ENCODE results near the gene TM4SF4. TPM values are rescaled to one million over a fixed set of nuclear protein-coding genes. Genes with fewer than 3 reads are reported as not detected.
A peak's percentile ranks its signal among the peaks of the same experiment; 100 is the strongest.

The TM4SF4 gene
- total RNA-seq, 5 donors from 2014 or later (not counting 1 experiment from before 2014, with no cell fraction given), result 0.85 to 1.1 (median 0.86) TPM; not detected in 2

- Histone ChIP-seq H3K27ac (ENCODE audit: low read length) (no peak overlapping the region), H3K27me3 (replicated peaks in 1 of 2; ENCODE audit: control insufficient read depth in 2 of 2, extremely low read depth in 1 of 2, insufficient read depth in 2 of 2, low read length in 1 of 2) (peaks cover 0 to 2% of the 10 kb centered on the region in 2 experiments), H3K36me3 (ENCODE audit: control insufficient read depth in 2 of 2, extremely low read depth in 1 of 2, insufficient read depth in 1 of 2, low read length in 1 of 2) (no peaks in the 10 kb centered on the region), H3K4me3 (ENCODE audit: control insufficient read depth in 1 of 2, extremely low read depth in 1 of 2, low read length in 1 of 2) (no peak overlapping the region), H3K9me3 (no peaks in the 10 kb centered on the region), H3K4me1 (ENCODE audit: control insufficient read depth in 1 of 2, extremely low read depth in 1 of 2, insufficient read depth in 2 of 2, low read length in 2 of 2) (no peaks in the 10 kb centered on the region)
- Mint-ChIP-seq H3K36me3 (no peaks in the 10 kb centered on the region), H3K9me3 (no peaks in the 10 kb centered on the region), H3K27ac (no peak overlapping the region), H3K4me1 (no peaks in the 10 kb centered on the region), H3K4me3 (no peak overlapping the region), H3K27me3 (peaks cover 8 to 12% of the 10 kb centered on the region in 2 donors)
- WGBS (ENCODE audit: insufficient coverage), result 52% methylated on average over 2 of the region's 5 CpGs
- ChIA-PET POLR2A (no interaction called here), CTCF (no interaction called here)
- DNase-seq, result no peak
- no peak for ATAC-seq (replicated peaks in 1 of 4)
Measured at GRCh38 chr3:149486726-149487125, 12.2 kb downstream of the TM4SF4 start.

GRCh38 chr3:149487598-149488197, 13.2 kb downstream of the TM4SF4 start:
- DNase-seq (peak in 13 of 35 experiments; percentile 4 to 21 (median 9)), ATAC-seq (replicated peaks in 1 of 4) (no peak)
- Histone ChIP-seq H3K4me3 (ENCODE audit: control insufficient read depth in 1 of 2, extremely low read depth in 1 of 2, low read length in 1 of 2) (no peak overlapping the region), H3K36me3 (ENCODE audit: control insufficient read depth in 2 of 2, extremely low read depth in 1 of 2, insufficient read depth in 1 of 2, low read length in 1 of 2) (no peaks in the 10 kb centered on the region), H3K4me1 (ENCODE audit: control insufficient read depth in 1 of 2, extremely low read depth in 1 of 2, insufficient read depth in 2 of 2, low read length in 2 of 2) (no peaks in the 10 kb centered on the region), H3K27me3 (replicated peaks in 1 of 2; ENCODE audit: control insufficient read depth in 2 of 2, extremely low read depth in 1 of 2, insufficient read depth in 2 of 2, low read length in 1 of 2) (peaks cover 0 to 2% of the 10 kb centered on the region in 2 experiments), H3K9me3 (no peaks in the 10 kb centered on the region), H3K27ac (ENCODE audit: low read length) (no peak overlapping the region)
- no peaks in the 10 kb centered on the region for H3K4me1 Mint-ChIP-seq
- no peaks in the 10 kb centered on the region for H3K9me3 Mint-ChIP-seq
- WGBS (ENCODE audit: insufficient coverage), result no CpG with 5 or more reads among the region's 6 CpGs
- no peak overlapping the region for H3K4me3 Mint-ChIP-seq
- H3K36me3 Mint-ChIP-seq, result no peaks in the 10 kb centered on the region
- H3K27ac Mint-ChIP-seq, result no peak overlapping the region
- H3K27me3 Mint-ChIP-seq, result peaks cover 16 to 17% of the 10 kb centered on the region in 2 donors
- ChIA-PET CTCF (interaction anchor here in 1 of 2 donors (0.6 kb wide), 1 partner anchor 1275 kb away, joined by 3 read pairs; no protein-coding TSS in a partner anchor), POLR2A (no interaction called here)

GRCh38 chr3:149489060-149489690, 14.7 kb downstream of the TM4SF4 start:
- Mint-ChIP-seq H3K27me3 (peaks cover 15 to 24% of the 10 kb centered on the region in 2 donors), H3K27ac (no peak overlapping the region), H3K4me1 (peaks cover 0 to 1% (median 0%) of the 10 kb centered on the region in 3 donors), H3K4me3 (no peak overlapping the region), H3K36me3 (no peaks in the 10 kb centered on the region), H3K9me3 (no peaks in the 10 kb centered on the region)
- WGBS (ENCODE audit: insufficient coverage), result 50% methylated on average over 3 of the region's 6 CpGs
- Histone ChIP-seq H3K4me3 (ENCODE audit: control insufficient read depth in 1 of 2, extremely low read depth in 1 of 2, low read length in 1 of 2) (no peak overlapping the region), H3K4me1 (ENCODE audit: control insufficient read depth in 1 of 2, extremely low read depth in 1 of 2, insufficient read depth in 2 of 2, low read length in 2 of 2) (no peaks in the 10 kb centered on the region), H3K9me3 (no peaks in the 10 kb centered on the region), H3K27me3 (replicated peaks in 1 of 2; ENCODE audit: control insufficient read depth in 2 of 2, extremely low read depth in 1 of 2, insufficient read depth in 2 of 2, low read length in 1 of 2) (peaks cover 0 to 4% of the 10 kb centered on the region in 2 experiments), H3K27ac (ENCODE audit: low read length) (no peak overlapping the region), H3K36me3 (ENCODE audit: control insufficient read depth in 2 of 2, extremely low read depth in 1 of 2, insufficient read depth in 1 of 2, low read length in 1 of 2) (no peaks in the 10 kb centered on the region)
- no peak for DNase-seq
- ChIA-PET CTCF (interaction anchor here in 1 of 2 donors (0.6 kb wide), 1 partner anchor 32 kb away, joined by 3 read pairs; no protein-coding TSS in a partner anchor), POLR2A (no interaction called here)
- no peak for ATAC-seq (replicated peaks in 1 of 4)

GRCh38 chr3:149490260-149490971, 15.9 kb downstream of the TM4SF4 start:
- POLR2A ChIA-PET, result no interaction called here
- no peaks in the 10 kb centered on the region for H3K36me3 Mint-ChIP-seq
- no peak overlapping the region for H3K27ac Mint-ChIP-seq
- H3K27me3 Mint-ChIP-seq, result peaks cover 18 to 25% of the 10 kb centered on the region in 2 donors
- no peak overlapping the region for H3K27ac ChIP-seq (ENCODE audit: low read length)
- CTCF ChIA-PET, result interaction anchor here in 1 of 2 donors (0.9 kb wide), 1 partner anchor 34 kb away, joined by 3 read pairs; no protein-coding TSS in a partner anchor
- H3K4me1 ChIP-seq (ENCODE audit: control insufficient read depth in 1 of 2, extremely low read depth in 1 of 2, insufficient read depth in 2 of 2, low read length in 2 of 2), result no peaks in the 10 kb centered on the region
- H3K27me3 ChIP-seq (replicated peaks in 1 of 2; ENCODE audit: control insufficient read depth in 2 of 2, extremely low read depth in 1 of 2, insufficient read depth in 2 of 2, low read length in 1 of 2), result peaks cover 0 to 4% of the 10 kb centered on the region in 2 experiments
- ATAC-seq (replicated peaks in 1 of 4) (no peak), DNase-seq (no peak)
- H3K36me3 ChIP-seq (ENCODE audit: control insufficient read depth in 2 of 2, extremely low read depth in 1 of 2, insufficient read depth in 1 of 2, low read length in 1 of 2), result no peaks in the 10 kb centered on the region
- no peak overlapping the region for H3K4me3 Mint-ChIP-seq
- peaks cover 0 to 1% (median 0%) of the 10 kb centered on the region in 3 donors for H3K4me1 Mint-ChIP-seq
- no peaks in the 10 kb centered on the region for H3K9me3 ChIP-seq
- no peaks in the 10 kb centered on the region for H3K9me3 Mint-ChIP-seq
- no peak overlapping the region for H3K4me3 ChIP-seq (ENCODE audit: control insufficient read depth in 1 of 2, extremely low read depth in 1 of 2, low read length in 1 of 2)

- no peak for DNase-seq
- 76% methylated on average over 7 of the region's 8 CpGs for WGBS (ENCODE audit: insufficient coverage)
Measured at GRCh38 chr3:149493315-149494021, 19.0 kb downstream of the TM4SF4 start.

More at GRCh38 chr3:149493315-149494021, 19.0 kb downstream of the TM4SF4 start:
- Histone ChIP-seq H3K4me1 (ENCODE audit: control insufficient read depth in 1 of 2, extremely low read depth in 1 of 2, insufficient read depth in 2 of 2, low read length in 2 of 2) (no peaks in the 10 kb centered on the region), H3K27me3 (replicated peaks in 1 of 2; ENCODE audit: control insufficient read depth in 2 of 2, extremely low read depth in 1 of 2, insufficient read depth in 2 of 2, low read length in 1 of 2) (peaks cover 0 to 4% of the 10 kb centered on the region in 2 experiments), H3K27ac (ENCODE audit: low read length) (no peak overlapping the region), H3K36me3 (ENCODE audit: control insufficient read depth in 2 of 2, extremely low read depth in 1 of 2, insufficient read depth in 1 of 2, low read length in 1 of 2) (no peaks in the 10 kb centered on the region), H3K9me3 (no peaks in the 10 kb centered on the region), H3K4me3 (ENCODE audit: control insufficient read depth in 1 of 2, extremely low read depth in 1 of 2, low read length in 1 of 2) (no peak overlapping the region)
- H3K36me3 Mint-ChIP-seq, result no peaks in the 10 kb centered on the region
- POLR2A ChIA-PET, result no interaction called here
- H3K9me3 Mint-ChIP-seq, result no peaks in the 10 kb centered on the region
- peaks cover 0 to 1% (median 0%) of the 10 kb centered on the region in 3 donors for H3K4me1 Mint-ChIP-seq
- no peak overlapping the region for H3K4me3 Mint-ChIP-seq
- no peak for ATAC-seq (replicated peaks in 1 of 4)
- no peak overlapping the region for H3K27ac Mint-ChIP-seq
- H3K27me3 Mint-ChIP-seq, result peaks cover 19 to 26% of the 10 kb centered on the region in 2 donors
- CTCF ChIA-PET, result interaction anchor here in 1 of 2 donors (1.0 kb wide), 1 partner anchor 373 kb away, joined by 3 read pairs; no protein-coding TSS in a partner anchor

All from T-cell (primary cell).